IPS-11a (cell line): ENCODE results near the gene PARD3B.

Experiments
- H3K4me3 ChIP-seq: one replicate; pipeline ENCODE4 v1.5.1; 2013; ENCODE audit warnings: low read depth, low read length, control low read depth

PARD3B gene

DNA sequence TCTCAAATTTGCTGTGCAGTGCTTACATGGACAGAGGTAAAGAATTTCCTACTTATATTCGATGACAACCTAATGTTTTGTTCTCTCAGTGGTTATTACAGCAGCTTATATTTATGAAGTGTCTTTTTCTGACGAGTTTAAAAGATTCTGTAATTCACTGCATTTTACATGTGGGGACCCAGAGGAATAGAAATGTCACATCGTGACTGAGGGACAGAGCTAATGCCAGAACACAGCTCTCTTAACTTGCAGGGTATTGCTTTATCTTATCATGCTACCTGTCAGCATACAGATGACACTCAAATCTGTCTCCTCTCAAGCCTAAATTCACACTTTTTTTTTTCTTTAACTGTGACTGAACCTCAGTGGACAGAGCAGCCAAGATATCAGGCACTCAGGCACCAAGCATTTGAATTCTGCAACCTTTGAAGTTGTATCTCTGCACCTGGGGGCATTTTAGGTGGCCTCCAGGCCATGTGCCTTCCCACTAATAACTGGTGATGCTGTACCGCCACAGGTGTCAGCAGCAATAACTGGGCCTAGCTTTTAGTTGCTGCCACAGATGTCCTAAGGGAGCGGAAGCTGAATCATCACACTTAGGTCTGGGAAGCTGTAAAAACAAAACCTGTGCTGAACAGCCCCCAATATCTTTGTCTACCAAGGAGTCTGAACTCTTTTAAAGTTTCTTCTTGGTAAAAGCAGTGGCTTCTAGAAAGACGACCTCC is 821.2 kb downstream of the PARD3B start:
- no peak overlapping the region for H3K4me3 ChIP-seq

DNA sequence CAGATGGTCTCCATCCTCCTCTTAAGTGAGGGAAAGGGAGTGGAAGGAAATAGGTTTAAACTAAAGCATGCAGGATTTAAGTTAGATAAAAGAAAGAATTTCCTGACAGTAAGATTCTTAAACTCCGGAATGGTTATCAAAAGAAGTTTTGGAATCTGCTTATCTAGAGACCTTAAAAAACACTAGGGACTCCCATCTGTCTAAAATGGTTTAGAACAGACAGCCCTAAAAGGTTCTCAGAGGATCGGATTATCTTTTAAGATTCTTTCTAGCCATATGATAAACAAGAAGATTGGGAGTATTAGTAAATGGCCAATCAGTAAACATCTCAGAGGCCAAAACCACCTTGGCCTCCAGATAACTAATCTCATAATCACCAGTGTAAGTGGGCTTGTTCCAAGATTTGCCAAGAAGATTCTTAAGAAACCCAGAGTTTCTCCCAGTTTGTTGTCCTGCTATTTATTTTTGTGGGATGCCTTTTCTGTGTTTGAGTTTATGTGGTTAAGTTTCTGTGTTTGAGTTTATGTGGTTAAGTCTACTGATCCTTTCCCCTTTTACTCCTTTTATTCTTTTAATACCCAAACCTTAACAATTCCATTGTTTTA is 822.2 kb downstream of the PARD3B start:
- H3K4me3 ChIP-seq, result no peak overlapping the region

DNA sequence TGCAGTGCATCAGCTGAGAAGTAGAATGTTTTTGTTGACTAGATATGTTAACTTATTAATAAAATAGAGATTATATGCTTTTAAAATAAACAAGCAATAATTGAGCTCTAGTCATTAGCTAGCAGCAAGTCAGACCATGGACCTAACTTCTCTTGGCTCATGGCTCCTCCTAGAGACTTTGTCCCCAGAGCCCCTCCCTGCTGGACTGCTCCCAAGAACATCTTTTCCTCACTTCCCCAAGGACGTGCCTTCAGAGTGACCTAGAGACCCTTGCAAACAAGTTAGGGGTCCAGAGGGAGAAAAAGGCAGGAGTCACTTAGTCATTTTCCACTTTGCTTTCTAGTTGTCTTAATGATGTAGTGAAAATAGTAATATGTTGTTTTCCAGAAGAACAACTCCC is 824.5 kb downstream of the PARD3B start:
- H3K4me3 ChIP-seq, result no peak overlapping the region

DNA sequence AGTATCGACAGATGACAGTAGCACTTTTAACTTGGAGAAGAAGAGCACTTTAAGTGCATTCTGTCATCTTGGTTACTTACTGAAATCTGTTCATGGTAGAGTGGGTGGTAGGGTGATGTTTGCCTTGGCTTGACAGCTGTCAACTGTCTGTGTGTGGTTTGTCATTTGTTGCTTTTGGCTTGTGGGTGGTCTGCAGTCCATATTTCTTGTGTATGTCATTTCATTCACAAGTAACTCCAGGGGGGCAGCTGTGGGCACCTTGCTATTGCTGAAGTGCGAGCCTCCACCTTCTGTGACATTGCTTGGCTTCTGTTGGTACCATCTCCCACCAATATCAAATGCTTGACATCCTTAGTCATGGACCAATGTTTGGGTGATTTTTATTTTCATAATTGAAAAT is 825.5 kb downstream of the PARD3B start:
- no peak overlapping the region for H3K4me3 ChIP-seq

DNA sequence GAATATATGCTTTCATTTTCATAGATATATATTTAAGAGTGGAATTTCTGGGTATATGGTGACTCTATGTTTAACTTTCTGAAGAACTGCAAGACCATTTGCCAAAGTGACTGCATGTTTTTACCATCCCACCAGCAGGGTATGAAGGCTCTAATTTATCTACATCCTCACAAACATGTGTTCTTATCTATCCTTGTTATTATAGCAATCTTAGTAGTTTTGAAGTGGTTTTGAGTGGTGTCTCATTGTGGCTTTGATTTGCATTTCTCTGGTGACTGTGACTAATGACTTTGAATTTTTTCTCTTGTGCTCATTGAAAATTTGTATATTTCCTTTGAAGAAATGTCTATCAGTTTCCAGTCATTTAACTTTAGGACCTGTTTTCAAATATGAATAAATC is 826.9 kb downstream of the PARD3B start:
- H3K4me3 ChIP-seq, result no peak overlapping the region

DNA sequence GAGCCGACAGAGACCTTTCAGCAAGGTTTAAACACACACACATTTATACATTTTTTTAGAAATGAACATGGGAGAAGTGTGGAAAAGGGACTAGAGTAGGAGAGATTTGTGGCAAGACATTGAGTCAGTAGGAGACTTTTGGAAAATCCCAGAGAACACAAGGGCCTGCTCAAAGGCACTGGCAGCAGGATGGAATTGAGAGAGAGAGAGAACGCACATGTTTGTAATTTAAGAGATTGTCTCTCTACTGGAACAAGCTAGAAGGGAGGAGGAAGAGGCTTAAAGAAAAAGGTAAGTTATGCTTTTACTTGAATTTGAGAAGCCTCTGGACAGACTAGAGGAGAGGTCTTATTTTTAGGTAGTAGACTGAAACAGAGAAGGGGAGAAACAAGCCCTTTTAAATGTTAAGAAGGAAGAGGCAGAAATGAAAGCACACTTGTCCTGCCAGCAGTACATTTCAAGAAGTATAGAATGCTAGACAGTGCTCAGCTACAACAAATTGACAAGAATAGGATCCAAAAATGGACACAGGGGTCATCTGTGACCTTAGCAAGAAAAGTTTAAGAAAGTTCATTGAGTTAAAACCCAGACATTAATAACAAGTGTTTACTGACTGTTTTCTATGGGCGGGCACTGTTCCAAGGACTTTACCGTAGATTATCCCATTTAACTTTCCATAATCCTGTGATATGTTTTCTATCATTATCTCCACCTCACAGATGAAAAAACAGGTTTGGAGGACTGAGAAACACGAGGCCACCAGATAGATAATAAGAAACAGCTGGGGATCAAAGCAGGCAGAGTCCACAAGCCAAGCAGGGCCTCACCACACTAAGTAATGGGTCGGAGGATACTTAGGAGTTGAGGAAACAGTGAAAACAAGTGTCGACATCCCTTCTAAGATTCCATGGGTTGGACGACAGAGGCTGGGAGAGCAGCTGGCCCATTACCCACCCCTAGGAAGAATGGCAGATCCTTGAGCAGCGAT is 830.5 kb downstream of the PARD3B start:
- H3K4me3 ChIP-seq, result no peak overlapping the region

DNA sequence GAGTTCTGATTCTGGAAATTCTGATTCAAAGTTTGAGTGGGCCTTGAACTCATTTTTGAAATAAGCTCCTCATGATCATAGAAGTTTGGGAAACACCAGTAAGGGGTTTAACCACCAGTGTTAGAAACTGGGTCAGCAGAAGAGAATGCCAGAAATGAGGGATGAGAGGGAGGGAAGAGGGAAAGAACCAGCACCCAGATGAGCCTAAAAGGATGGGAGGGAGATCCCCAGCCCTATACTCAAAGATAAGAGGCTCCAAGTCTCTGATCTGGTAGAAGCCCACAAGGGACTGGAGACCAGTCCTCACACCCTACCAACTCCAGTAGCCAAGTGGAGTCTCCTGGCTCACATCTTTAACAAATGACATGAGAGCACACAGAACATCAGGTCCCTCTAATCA is 832.0 kb downstream of the PARD3B start:
- no peak overlapping the region for H3K4me3 ChIP-seq

DNA sequence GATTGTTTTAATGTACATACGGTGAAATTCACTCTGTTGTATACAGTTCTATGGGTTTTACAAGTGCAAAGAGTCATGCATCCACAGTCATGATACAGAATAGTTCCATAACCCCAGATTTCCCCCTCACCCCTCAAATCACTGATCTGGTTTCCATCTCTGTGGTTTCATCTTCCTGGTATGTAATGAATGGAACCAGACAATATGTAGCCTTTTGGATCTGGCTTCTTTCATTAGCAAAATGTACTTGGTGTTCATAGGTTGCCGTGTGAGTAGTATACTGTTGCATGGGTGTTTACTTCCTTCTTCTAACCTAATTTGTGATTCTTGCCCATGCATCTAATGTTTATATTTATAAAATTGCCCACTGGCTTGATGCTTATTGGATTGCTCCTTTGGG is 838.3 kb downstream of the PARD3B start:
- no peak overlapping the region for H3K4me3 ChIP-seq

DNA sequence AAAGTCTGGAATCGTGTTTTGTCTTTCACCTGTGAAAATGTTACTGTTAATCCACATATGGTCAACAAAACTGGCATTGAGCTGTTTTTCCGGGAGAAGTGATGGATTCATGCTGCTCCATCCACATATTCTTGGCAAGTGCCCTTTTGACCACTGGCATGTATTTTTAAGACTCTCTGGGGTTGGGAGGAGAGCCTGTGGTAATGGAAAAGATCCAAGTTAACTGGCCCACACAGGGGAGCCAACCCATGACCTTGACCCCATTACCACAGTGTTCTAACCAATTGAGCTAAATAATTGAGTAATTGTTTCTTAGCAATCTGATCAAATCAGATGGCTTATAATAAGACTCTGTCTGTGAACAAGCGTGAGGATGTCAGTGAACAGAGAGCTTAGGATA is 840.8 kb downstream of the PARD3B start:
- H3K4me3 ChIP-seq, result no peak overlapping the region

DNA sequence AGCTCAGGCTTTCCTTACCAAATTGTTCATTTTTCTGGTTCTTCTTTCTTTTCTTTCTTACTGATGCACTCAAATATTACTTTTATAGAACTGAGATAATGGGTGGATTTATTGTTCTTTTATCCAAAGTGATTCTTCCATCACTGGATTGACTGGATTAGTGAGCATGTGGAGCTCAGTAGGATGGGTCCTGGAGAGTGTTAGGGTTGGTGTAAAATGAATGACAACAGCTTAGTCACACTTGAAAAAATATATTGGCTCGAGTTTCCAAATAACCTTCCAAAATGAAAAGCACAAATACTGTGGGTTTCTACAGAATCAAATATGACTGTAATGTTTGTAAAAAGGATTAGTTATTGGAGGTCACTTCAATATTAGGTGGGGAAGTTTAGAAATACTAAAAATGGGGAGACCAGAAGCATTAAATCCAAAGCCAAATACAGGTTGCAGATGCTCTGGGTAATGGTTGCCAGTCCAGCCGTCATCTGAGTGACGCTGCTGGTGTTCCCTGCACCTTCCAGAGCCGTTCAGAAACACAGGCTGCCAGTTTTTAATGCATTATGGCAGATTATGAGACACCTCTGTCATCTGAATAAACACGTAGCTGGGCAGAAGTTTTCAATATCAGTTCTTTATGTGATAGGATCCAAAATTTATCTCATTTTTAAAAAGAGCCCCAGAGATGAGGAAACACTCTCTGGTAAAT is 842.2 kb downstream of the PARD3B start:
- no peak overlapping the region for H3K4me3 ChIP-seq

DNA sequence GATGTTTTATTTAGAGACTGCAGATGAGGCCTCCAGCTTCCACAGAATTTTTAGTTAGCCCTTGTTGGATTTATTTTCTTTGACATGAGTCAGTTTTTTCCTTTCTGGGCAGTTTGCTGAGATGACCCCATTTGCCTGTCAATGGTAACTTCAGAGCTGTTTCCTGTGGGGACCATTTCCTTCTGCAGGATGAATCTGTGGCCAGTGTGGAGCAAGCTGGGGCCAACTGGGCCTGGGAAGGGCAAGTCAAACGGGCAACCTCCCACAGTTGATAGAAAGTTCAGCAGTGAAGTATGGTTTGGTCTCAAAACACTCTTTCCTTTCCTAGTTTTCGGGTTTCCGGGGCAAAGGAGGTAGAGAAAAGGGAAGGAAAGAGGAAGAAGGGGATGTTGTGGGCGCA is 845.6 kb downstream of the PARD3B start:
- no peak overlapping the region for H3K4me3 ChIP-seq

DNA sequence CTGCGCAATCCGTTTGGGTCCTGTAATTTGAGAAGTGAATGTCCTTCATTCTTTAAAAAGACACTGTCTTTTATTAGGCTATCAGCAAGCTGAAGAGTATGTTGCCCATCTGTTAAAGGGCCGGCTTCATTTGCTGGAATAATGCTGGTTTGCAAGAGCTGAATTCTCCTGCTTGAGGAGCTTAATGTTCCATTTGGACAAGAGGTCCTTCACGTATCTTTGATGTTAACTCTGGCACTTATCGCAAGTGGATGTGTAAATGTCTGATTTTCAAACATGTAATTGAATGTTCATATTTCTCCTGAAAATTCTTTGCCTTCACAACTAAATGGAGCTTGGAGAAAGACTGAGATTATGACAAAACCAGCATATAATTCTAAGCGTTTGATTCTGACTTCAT is 856.2 kb downstream of the PARD3B start:
- H3K4me3 ChIP-seq, result no peak overlapping the region

DNA sequence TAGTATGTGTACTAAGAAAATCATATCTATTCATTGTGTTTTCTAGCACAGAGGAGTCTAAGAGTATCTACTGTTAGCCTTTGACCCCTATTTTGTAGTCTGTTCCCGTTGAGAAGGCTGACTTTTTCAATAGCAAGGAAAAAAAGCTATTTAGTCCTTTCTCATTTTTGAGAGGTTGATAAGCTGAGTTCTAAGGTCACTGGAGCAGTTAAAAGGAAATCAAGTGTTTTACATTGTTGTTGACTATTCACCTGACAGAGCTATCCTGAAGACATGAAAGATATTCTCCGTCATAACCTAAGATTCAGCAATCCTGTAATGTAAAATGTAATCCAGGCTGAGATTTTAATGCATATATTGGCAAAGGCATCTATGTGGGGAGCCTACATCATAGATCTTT is 856.7 kb downstream of the PARD3B start:
- no peak overlapping the region for H3K4me3 ChIP-seq

DNA sequence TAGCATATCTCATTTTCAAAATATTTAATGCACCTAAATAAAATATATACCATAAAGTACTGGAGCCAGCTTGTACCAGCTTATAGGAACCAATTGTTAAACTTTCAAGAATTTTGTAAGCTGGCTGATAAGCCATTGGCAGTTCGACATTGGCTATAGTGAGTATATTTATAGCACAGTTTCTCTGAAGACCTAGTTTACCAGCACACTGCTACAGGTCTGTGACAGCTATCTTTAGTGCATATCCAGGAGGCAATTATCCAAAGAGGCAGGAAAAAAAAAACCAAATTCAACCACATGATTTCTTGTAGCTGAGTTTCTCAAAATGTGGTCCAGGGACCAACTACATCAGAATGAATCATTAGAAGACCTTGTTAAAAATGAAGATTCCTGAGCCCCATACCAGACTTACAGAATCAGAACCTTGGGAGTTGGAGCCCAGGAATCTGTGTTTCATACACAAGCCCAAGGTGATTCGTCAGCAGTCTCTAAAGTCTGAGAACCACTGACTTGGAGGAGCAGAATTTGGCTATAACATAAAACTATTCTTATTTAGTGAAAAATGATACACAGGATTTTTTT is 858.1 kb downstream of the PARD3B start:
- H3K4me3 ChIP-seq, result no peak overlapping the region

DNA sequence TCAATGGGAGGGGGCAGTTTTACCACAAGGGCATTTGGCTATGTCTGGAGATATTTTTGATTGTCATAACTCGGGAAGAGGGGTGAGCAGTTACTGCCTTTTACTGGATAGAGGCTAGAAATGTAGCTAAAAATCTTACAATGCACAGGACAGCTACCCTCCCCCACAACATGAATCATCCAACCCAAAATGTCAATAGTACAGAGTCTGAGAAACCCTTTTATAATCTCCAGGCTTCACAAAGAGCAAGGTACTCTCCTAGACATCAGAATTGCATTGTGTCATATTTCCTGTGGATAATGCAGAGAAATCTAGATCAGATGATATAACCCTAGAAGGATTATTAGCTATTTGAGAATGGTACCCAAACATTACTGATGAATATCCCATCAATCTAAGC is 859.9 kb downstream of the PARD3B start:
- H3K4me3 ChIP-seq, result no peak overlapping the region

DNA sequence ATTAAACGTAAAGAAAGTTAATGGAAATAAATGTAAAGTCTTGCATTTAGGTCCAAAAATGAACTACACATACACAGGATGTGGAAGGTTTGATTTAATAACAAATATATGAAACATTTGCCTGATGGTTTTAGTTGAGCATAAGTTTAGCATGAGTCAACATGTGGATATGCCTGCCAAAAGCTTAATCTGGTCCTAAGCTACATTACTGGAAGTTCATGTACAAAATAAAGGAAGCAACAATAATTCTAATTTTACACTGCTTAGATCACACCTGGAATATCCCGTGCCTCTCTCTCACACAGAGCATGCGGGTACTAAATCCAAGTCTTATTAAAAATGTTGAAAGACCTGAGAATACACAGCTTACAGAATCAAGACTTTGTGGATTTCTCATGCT is 860.5 kb downstream of the PARD3B start:
- H3K4me3 ChIP-seq, result no peak overlapping the region

DNA sequence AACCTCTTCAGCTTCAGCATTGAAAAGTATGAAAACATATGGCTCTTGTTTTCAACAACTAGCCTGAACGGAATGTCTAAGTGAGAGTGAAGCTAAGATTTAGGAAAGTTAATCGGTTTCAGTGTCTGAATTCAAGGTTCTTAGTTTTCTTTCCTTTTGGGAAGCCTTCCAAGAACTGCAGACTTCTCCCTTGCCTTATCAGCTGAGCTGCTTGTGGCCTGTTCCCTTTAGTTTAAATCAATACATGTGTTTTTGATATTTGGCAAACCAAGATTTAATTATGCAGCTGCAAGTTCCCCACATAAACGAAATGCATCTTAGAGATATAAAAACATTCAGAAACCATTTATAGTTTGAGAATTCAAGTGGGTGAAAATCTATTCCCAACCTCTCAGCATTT is 862.7 kb downstream of the PARD3B start:
- H3K4me3 ChIP-seq, result no peak overlapping the region

DNA sequence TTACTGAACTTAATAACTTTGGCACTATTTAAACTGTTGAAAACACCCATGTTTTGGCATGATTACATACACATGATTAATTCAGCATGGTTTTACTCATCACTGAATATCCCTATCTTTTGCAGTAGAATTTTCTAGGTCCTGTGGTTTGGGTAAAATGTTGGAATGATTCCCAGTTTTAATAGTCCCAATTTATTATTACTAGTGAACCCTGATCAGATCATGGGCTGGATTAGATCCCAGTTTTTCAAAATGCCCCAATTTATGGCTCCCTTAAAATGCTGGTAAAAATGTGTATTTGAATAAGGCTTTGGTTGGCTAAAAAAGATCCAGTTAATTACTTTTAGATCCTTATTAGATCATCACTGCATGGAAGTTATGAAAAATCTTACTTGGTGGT is 863.4 kb downstream of the PARD3B start:
- no peak overlapping the region for H3K4me3 ChIP-seq

DNA sequence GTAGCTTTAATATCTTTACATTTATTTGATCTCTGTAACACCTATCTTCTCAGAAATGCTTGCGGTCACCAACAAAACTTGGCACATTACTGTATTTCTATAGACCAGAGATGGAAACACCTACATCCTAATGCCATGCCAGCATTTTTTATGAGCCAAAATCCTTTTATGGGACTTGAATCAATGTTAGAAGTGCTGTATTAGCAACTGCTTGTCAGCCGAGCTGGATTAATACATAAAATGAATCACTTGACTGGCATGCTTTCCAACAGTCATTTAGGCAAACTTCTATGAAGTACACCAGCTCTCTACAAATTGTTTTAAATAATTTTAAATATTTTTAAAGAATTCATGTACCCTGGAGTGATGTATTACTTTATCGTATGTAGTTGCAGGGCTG is 864.1 kb downstream of the PARD3B start:
- H3K4me3 ChIP-seq, result no peak overlapping the region

DNA sequence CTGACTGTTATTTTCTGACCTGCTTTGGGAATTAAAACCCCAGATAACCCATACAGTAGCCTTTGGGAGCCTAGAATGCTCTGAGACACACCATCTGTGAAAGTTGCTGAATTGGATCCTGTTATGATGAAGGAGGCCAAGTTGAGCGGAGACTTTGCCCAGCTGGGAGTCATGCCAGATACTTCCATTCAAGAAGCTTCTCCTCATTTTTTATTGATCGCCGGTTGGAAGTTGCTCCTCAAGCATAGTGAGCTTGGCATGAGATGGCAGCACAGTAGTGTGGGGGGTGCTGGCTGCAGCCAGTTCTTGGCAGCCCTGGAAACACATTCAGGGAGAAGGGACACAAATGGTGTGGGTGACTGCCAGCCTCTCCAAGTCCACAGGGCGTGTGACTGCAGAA is 866.3 kb downstream of the PARD3B start:
- no peak overlapping the region for H3K4me3 ChIP-seq

DNA sequence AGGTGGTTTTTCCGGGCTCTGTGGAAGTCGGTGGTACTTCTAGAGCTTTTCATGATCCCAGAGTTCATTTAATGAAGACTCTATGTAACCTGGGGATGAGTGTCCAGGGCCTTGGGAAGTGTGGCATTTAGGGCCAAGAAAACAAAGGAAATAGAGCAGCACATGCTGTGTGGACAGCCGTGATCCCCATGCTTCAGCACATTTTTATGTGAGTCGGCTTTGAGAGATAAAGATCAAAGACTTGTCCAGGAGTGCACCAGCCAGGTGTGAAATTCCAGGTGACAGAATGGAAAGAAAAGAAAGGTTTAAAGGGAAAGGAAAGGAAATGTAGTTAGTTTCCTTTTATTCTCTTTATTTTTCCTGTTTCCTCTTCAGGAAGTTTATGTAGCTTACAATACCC is 879.1 kb downstream of the PARD3B start:
- no peak overlapping the region for H3K4me3 ChIP-seq
